ENCODE measurements around the gene ATP6V1A.

ATP6V1A gene

DNA sequence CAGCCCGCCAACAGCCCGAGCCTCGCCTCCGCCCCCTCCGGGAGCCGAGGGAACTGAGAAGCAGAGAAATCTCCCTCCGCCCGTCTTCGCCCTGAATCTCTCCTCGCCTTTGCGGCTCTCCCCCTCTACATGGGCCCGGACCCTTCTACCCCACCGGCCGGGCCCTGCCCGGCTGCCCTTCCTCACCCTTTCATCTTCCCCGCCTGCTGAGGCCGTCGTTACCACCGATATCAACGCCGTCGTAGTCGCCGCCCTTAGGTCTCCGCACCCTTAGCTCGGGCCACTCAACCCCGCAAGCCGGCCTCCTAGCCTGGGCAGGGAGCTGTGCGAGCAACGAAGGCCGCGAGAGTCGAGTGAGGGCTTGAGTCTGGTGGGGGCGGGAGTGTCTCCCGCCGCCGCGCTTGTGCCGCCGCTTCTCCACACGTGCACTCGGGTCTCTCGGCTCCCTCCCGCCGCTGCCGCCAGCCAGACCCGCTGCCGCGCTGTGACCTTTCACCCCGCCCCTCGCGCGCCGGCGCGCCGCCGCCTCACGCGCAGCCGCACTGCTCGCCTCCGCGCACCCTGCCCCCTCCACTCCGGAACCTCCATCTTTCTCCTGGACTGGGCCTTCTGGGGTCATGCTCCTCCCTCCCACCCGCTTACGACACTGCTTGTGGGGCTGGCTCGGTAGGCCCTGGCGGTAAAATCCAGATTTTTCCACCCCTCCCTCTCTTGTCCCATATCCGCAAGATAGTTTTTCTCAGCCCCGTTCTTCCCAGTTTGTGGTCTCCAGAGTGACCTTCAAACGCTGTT lies 883 bp upstream of the ATP6V1A start, which contains the start of gene NAA50:
TSS of gene NAA50 (minus strand) at position 494 of the 792 bp plus-strand sequence. CDS start at position 194, 300 bp downstream.
- in situ Hi-C loops (cut with HindIII; ENCODE audit: low sequenced_read_pairs) = no loop called here

DNA sequence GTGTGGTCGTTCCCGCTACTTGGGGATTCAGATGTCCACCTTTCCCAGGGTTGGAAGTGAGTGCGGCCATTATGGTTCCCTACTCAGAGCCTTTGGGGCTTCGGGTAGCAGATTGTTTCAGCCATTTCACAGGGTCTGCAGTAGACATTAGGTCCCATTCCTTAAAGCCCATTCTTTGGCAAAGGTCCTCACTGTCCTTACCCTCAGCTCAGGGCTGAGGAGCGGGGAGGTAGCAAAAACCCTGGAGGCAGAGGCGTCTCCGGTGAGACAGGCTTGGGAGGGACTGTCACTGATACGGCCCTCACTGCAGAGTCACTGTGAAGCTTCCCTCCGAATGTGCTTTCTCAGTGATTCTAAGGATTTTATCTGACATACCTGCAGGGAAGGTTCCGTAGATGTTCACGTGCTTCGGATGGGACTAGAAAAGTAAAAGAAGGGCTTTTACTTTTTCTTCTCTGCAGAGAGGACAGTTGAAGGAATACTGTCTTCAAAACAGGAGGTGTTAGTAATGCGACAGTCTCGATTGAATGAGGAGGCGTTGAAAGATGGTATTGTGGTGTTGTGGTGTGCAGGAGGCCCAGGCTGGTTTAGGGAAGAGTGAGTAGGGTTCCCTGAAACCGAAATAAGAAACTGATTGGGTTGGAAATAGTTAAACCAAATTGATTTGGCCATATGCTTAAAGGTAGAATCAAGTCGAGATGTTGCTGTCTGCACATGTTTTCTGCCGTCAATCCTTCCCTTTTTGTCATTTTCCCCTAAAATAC lies 630 bp downstream of the ATP6V1A start:
- in situ Hi-C loops (cut with HindIII; ENCODE audit: low sequenced_read_pairs) = no loop called here

GRCh38 chr3:113751141-113751540 lies 4.3 kb downstream of the ATP6V1A start:
- in situ Hi-C loops (cut with HindIII; ENCODE audit: low sequenced_read_pairs) = no loop called here

- in situ Hi-C loops (cut with HindIII; ENCODE audit: low sequenced_read_pairs) = no loop called here
Measured at GRCh38 chr3:113753376-113753985, 6.6 kb downstream of the ATP6V1A start.

DNA sequence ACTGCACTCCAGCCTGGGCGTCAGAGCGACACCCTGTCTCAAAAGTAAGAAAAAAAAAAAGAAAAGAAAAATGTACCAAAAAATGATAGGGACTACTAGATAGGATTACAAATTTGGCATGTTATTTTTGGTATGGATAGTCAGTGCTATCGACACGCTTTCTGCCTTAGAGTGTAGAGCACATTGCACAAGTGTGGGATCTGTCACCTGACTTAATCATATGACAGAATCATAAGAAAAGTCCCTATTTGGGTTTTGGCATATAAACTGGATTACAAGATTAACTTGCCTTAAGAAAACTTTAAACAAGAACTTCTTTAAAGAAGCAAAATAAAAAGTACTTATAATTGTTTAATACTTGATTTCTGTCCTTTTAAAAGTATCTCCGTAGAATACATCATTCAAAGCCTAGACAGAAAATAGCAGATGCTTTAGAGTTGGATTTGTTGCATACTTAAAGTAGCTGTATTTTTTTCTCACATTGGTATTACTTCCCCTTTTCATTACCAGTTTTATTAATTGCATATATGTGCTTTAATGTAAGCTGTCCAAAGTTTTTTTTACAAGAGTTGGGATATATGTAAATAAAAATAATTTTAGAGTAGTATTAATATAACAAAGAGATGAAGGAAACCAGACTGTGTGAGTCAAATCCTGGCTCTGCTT lies 7.8 kb downstream of the ATP6V1A start:
- in situ Hi-C loops (cut with HindIII; ENCODE audit: low sequenced_read_pairs) = no loop called here

DNA sequence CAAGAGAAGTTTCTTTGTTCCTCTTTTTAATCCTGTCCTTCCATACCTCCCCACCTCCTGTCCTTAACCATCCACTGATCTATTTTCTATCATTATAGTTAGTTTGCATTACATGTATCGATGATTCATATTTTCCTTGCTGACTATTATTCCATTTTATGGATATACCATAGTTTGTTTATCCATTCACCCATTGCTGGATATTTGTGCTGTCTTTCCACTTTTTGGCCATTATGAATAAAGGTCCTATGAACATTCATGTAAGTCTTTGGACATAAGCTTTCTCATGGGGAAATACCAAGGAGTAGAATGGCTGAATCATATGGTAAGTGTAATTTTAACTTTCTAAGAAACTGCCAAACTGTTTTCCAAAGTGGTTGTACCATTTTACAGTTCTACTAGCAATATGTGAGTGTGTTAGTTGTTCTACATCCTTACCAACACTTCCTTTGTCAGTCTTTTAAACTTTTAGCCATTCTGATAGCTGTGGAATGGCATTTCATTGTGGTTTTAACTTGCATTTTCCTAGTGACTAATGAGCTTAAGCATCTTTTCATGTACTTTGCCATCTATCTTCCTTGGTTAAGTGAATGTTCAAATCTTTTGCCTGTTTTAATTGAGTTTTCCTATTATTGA lies 11.7 kb downstream of the ATP6V1A start:
- in situ Hi-C loops (cut with HindIII; ENCODE audit: low sequenced_read_pairs) = no loop called here

DNA sequence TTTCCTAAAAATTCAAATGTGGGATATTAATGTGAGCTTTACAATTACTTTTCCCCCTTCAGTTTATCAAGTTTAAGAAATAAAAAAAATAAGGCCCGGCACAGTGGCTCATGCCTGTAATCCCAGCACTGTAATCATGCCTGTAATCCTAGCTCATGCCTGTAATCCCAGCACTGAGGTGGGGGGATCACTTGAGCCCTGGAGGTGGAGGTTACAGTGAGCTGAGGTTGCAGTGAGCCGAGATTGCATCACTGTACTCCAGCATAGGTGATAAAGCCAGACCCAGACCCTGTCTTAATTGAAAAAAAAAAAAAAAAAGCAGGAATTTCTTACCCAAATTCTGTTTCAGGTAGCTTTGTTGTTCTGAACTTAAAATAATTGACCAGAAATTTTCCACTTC lies 17.9 kb downstream of the ATP6V1A start:
- in situ Hi-C loops (cut with HindIII; ENCODE audit: low sequenced_read_pairs) = no loop called here

- in situ Hi-C loops (cut with HindIII; ENCODE audit: low sequenced_read_pairs) = no loop called here
Measured at GRCh38 chr3:113769551-113769950, 22.7 kb downstream of the ATP6V1A start.

DNA sequence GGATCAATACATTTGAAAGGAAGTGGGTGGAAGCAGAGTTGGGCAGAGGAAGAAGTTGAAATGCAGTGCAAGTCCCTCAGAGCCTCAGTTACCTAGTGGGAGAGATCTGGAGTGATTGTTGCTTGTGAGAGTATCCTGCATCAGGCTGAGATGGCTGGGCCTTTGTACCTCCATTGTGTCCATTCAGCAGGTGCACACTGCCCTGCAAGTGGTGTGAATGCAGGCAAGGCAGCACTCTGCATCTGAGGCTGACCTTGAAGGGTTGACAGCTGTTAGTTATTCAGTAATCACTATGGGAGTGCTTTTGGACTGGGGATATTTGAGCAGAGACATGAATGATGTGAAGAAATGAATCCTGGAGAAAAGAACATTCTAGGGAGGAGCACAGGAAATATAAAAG lies 25.2 kb downstream of the ATP6V1A start:
- in situ Hi-C loops (cut with HindIII; ENCODE audit: low sequenced_read_pairs) = no loop called here

DNA sequence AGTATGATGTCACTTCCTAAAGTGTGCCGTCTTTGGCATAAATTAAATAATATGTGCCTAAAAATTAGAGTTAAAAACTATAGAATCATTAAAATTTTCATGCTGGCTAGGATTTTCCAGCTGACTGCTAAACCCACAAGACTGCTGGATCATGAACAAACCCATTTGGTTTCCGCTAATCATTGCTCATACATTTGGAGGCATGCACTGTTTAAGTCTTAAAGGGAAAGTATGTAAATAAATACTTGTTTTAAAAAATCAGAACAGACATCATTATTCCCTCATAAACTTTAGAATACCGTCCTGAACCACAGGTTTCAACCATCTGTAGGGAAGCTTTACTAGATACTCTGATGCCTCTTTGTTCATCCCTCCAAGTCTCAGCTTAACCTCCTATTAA lies 26.5 kb downstream of the ATP6V1A start:
- in situ Hi-C loops (cut with HindIII; ENCODE audit: low sequenced_read_pairs) = no loop called here

GRCh38 chr3:113775516-113775915 lies 28.7 kb downstream of the ATP6V1A start:
- in situ Hi-C loops (cut with HindIII; ENCODE audit: low sequenced_read_pairs) = no loop called here

- in situ Hi-C loops (cut with HindIII; ENCODE audit: low sequenced_read_pairs) = no loop called here
Measured at GRCh38 chr3:113776564-113776963, 29.7 kb downstream of the ATP6V1A start.

GRCh38 chr3:113783463-113783862 lies 36.6 kb downstream of the ATP6V1A start:
- in situ Hi-C loops (cut with HindIII; ENCODE audit: low sequenced_read_pairs) = no loop called here

DNA sequence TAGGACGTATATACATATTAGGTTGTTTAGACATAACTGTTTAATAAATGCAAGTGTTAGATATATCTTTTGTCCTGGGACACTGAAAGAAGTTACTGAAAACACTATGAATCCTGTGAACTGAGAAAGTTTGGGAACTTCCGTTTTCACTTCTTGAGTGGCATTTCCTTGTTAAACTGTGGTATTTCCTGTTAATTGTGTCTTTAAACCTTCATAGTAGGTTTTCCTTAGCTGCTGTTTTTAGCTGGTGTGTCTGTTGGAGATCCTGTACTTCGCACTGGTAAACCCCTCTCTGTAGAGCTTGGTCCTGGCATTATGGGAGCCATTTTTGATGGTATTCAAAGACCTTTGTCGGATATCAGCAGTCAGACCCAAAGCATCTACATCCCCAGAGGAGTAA lies 37.1 kb downstream of the ATP6V1A start:
- in situ Hi-C loops (cut with HindIII; ENCODE audit: low sequenced_read_pairs) = no loop called here

DNA sequence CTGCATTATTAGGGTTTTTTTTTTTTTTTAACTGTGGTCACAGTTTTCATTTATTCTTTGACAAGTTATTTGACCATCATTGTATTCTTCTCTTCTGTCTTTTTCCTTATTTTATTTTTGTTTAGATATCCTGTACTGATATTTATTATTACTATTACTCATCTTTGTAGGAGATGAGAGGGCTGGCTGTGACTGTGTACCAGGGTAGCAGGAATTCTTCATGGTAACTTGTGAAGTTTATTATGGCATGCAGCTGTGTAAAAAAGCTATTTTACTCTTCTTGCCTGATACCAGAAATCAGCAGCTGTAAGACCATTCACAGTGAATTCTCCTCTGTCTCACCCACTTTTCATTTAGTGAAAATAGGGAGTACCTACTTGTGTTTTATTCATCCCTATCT lies 44.5 kb downstream of the ATP6V1A start:
- in situ Hi-C loops (cut with HindIII; ENCODE audit: low sequenced_read_pairs) = no loop called here

GRCh38 chr3:113794526-113794925 lies 47.7 kb downstream of the ATP6V1A start:
- in situ Hi-C loops (cut with HindIII; ENCODE audit: low sequenced_read_pairs) = no loop called here

- in situ Hi-C loops (cut with HindIII; ENCODE audit: low sequenced_read_pairs) = no loop called here
Measured at GRCh38 chr3:113795693-113796092, 48.9 kb downstream of the ATP6V1A start.

GRCh38 chr3:113802795-113803455 lies 56.1 kb downstream of the ATP6V1A start:
- in situ Hi-C loops (cut with HindIII; ENCODE audit: low sequenced_read_pairs) = no loop called here

- in situ Hi-C loops (cut with HindIII; ENCODE audit: low sequenced_read_pairs) = no loop called here
Measured at GRCh38 chr3:113804661-113805060, 57.8 kb downstream of the ATP6V1A start.

GRCh38 chr3:113805249-113805648 lies 58.4 kb downstream of the ATP6V1A start:
- in situ Hi-C loops (cut with HindIII; ENCODE audit: low sequenced_read_pairs) = no loop called here

Measured in DLD1 (cell line).